HG03097 (cell line): Measurements from ENCODE around the gene AIP.
A peak's percentile ranks its signal among the peaks of the same experiment; 100 is the strongest.
"Not testable (repeated sequence)": the region's sequence is repeated elsewhere in the genome, so short reads cannot be mapped to it uniquely, and the experiment has no call there.

ENCODE experiments used
- ATAC-seq: cut with Tn5 transposase; IDR thresholded peaks from one replicate; pipeline ENCODE4 v1.9.1; 2021; ENCODE audit not compliant: unreplicated experiment, low FRiP score

AIP gene

DNA sequence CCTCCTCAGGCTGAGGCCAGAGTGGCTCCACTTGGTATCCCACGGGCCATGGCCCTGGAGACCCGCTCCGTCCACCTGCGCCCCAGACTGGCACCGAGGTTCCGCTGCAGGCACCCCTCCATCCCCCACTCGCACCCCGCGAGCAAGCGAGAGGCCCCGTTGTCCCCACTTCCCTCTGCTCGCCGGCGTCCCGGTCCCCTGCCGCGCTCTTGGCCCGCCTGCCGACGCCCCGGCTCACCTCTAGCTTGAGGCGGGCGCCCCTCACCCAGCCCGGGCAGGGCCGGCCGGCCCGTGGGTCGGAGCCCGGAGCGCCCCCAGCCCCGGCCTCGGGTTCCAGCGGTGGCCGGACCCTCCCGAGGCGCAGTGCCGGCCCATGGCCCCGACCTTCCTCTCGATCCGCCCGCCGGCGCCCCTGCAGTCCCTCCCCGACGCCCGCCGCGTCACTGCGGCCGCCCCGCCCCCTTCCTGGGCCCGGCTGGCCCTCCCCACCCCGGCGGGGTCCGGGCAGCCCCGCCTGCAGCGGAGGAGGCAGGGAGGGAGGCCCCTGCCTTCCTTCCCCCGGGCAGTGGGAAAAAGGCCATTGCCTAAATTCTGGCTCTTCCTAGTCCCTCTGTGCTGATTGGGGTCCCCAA is 22.2 kb downstream of the AIP start, which contains the start of gene PITPNM1:
Gene PITPNM1 (minus strand): TSS at position 414 of the 632 bp plus-strand sequence. CDS start 1,183 bp downstream, outside the sequence.
- ATAC-seq = no peak

DNA sequence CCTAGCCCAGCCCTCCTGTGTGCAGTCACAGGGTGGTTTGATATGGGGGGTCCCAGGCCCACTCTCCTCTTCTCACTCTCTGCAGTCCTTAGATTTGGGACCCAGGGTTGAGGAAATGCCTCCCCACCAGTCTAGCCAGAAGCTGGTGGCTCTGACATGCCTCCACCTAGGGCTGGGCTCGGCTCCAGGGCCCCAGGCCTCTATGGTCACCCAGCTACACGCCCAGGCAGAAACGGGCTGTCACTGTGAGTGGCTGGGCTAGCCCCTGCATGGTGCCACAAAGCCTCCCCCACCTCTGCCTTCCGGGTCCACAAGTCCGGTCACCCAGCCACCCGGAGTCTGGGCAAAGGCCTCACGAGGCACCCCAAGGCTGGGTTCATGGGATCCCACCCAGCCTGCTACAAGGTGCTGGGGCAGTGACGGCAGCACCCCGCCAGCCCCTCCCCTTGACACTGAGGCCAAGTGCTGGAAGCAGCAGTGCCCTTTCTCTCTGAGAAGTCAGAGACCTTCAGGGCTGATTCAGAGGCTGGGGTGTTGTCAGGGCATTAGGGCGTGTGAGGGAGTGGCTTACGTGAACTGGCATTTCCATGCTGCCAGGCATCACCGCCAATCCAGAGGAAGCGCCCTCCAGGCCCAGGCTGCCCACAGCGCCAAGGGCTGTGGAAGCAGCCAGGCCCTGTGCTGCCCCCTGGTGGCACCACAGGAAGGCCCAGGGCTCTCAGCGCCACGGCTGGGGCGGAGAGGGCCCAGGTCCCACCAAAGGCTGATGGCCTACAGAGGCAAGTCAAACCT is 23.0 kb downstream of the AIP start:
- ATAC-seq = no peak

DNA sequence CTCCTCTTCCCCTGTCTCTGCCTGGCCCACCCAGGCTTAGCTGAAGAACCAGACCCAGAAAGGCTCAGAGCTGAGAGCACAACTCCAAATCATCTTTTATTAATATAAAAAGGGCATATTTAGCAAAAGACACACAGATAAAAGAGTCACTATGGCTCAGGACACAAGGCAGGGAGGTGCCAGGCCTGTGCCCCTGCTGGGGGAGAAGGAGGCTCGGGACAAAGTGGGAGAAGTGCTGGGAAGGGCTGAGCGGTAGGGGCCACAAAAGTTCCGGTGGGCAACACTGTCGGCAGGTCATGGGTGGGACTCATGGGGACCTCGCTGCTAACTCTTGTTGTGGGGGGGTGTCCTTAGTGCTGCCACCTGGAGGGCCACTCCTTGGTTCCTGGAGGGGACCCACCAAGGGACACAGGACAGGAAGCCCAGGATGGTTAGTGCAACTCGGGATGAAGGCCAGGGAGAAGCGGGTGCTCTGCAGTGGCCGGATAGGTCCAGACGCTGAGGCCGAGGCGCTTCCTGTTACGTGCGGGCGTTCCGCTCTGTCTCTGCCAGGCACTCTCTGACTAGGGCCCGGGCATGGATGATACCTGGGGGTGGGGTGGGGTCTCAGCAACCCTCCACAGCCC is 23.7 kb downstream of the AIP start:
- no peak for ATAC-seq

DNA sequence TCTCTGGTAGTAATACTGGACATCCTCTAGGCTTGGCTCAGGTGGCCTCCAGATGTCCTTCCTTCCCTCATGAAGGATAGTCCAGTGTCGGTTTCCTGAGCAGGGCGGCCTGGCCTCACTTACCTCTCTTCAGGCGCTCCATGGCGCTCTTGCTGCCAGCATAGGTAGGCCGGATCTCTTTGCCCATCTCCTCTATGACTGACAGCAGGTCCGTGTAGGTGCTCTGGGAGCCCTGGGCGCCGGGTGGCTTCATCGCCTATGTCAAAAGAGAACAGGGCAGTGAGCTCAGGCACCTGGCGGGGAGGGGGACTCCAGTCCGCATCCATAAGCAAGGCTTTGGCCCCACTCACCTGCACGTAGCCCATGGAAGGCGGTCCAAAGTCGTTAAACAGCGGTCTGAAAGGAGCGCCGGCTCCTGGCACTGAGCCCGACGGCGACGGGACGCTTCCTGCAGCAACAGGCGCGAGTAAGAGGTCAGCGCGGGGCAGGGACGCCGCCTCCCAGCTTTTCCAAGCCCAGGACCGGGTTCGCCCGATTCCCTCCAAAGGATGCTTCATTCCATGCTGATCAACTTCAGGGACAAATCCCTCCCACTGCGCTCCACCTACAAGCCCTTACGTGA is 24.5 kb downstream of the AIP start:
- ATAC-seq = no peak

DNA sequence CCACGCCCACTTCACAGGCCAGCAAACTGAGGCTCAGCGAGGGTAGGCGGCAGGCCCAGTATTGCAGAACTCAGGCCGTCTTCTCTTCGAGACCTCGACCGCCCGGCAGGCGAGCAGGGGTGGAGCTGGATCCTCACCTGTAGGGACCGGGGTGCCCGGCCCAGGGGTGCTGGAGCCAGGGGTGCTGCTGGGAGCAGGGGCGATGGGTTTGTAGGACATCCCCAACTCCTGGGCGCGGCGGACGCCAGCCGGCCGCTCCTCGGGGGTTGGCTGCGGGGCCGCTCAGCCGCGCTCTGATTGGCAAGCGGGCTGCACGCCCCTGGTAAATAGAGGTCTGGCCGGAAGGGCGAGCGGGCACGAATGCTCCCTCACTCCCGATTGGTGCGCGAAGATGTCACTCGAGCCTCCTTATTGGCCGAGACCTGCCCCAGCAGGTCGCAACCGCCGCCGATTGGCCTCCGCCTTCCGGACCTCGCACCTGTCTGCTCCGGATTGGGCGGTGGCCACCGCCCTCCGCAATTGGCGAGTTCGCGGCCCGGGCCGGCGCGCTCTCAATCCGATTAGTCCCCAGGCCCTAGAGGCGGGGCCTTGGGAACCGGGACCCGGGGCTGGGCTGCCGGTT is 25.1 kb downstream of the AIP start, which contains the start of gene CDK2AP2:
Gene CDK2AP2 (minus strand): TSS at position 299 of the 622 bp plus-strand sequence. CDS start 80 bp downstream, at position 219.
- peak; percentile 63 for ATAC-seq

DNA sequence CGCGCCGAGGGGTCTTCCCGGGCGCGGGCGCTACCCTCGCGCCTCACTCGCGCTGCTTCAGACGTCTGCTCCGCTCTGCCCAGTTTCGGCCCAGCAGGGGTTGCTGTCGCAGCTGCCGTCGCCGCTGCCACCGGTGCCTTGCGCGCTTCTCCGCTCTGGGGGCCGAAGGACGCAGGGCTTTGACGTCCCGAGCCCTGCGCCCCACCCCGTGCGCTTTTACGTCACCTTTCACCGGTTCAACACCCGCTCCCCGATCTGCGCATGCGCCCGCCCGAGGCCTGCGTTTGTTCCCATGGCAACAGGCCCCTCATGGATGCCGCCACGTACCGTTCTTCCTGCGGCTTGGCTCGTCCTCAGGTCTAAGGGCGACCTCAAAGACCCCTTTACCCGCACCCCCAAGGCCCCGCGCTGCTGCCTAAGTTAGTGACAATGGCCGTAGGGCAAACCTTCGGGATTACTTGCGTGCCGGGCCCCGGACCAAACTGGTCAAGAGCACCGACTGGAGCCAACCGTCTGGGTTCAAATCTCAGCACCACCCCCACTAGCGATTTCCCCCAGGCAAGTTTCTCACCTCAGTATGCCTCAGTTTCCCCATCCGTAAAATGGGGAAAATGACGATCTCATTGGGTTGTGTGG is 25.8 kb downstream of the AIP start:
- peak; percentile 30 for ATAC-seq

DNA sequence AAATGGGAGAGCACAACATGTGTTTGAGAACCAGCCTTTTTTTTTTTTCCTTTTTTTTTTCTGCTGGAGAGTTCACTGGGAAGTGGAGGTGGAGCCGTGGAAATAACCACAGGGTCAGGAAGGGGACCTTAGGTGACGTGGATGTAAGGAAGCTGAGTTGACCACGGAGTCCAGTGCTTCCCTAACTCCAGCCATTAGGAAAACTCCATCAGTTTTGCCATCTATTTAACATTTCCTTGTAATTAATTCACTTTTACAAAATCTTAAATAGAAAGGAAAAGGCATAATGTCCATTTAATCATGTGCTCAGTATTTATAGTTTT is 27.2 kb downstream of the AIP start:
- no peak for ATAC-seq

DNA sequence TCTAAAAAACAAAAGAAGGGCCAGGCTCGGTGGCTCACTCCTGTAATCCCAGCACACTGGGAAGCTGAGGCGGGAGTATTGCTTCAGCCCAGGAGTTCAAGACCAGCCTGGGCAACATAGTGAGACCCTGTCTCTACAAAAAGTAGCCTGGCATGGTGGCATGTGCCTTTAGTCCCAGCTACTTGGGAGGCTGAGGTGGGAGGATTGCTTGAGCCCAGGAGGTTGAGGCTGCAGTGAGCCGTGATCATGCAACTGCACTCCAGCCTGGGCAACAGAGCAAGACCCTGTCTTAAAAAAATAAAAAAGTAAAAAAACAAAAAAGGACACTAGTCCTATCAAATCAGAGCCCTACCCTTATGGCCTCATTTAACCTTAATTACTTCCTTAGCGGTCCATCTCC is 28.7 kb downstream of the AIP start:
- ATAC-seq = not testable (repeated sequence)

DNA sequence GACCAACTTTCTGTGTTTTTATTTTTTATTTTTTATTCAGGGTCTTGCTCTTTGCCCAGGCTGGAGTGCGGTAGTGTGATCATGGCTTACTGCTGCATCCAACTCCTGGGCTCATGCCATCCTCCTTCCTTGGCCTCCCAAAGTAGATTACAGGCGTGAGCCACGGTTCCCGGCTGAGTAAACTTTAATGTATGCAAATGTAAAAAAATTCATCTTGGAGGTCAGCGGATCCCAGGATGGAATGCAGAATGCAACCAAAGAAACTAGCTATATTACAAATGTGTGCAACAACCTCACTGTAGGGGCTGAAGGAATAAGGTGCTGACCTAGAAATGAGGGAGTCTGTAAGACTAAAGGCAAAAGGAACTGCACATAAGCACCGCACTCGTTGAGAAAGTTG is 31.3 kb downstream of the AIP start:
- ATAC-seq = no peak

DNA sequence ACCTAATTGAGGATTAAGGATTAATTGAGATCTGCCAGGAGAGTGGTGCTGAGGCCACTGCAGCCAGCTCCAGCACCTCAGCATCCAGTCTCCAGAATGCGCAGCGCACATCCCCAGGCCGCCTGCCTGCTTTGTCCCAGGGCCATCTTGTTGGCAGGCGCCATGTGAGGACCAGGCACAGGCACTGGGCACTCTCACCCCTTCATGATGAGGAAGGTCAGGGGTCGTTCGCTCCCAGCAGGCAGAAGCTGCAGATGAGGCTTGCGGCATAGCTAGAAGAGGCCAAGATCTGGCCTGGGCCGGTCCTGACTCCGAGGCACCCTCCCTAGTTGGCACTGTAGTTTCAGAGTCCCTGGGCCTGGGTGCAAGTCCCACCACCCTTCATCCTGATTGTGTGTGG is 34.0 kb downstream of the AIP start:
- no peak for ATAC-seq

DNA sequence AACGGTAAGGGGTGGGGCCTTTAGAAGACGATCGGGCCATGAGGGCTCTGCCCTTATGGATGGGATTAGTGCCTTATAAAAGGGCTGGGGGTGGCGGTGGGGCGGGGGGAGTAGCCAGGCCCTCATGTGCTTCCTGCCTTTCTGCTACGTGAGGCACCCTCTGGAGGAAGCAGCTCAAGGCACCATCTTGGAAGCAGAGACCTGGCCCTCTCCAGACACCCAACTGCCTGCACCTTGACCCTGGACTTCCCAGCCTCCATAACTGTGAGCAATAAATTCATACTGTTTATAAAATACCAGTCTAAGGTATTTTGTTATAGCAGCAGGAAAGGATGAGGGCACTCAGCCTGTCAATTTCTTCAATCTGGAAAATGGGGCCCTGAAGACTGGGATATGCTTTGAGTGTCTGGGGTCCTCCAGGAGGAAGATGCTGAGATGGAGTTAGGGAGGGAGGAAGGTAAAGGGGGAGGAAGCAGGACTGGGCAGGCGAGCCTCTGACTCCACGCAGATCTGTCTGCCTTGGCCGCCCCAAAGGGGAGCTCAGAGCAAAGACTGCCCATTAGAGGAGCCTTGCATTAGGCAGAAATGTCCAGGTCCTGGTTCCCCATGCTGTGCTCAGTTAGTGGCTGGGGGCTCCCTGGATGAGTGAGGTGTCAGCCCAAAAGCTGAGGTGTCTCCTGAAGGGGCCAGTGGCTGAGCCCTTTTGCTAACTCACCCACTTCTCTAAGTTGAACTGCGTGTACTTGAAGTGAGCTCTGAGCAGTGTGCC is 35.1 kb downstream of the AIP start:
- no peak for ATAC-seq

DNA sequence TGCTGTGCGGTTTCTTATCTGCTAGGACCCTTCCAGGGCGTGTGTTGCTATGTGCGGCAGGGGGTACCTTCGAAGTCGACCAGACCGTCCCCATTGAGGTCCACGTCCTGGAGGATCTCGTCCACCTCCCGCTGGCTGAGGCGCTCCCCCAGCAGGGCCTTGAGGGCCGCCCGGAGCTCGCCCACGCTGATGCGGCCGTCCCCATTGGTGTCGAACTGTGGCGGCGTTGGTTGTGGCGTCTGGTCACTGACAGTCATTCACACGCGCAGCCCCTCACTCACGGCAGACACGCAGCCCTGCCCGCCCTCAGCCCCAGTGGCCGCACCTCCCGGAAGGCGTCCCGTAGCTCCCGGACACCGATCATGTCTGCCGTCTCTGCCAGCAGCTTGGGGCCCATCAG is 36.9 kb downstream of the AIP start:
- no peak for ATAC-seq

DNA sequence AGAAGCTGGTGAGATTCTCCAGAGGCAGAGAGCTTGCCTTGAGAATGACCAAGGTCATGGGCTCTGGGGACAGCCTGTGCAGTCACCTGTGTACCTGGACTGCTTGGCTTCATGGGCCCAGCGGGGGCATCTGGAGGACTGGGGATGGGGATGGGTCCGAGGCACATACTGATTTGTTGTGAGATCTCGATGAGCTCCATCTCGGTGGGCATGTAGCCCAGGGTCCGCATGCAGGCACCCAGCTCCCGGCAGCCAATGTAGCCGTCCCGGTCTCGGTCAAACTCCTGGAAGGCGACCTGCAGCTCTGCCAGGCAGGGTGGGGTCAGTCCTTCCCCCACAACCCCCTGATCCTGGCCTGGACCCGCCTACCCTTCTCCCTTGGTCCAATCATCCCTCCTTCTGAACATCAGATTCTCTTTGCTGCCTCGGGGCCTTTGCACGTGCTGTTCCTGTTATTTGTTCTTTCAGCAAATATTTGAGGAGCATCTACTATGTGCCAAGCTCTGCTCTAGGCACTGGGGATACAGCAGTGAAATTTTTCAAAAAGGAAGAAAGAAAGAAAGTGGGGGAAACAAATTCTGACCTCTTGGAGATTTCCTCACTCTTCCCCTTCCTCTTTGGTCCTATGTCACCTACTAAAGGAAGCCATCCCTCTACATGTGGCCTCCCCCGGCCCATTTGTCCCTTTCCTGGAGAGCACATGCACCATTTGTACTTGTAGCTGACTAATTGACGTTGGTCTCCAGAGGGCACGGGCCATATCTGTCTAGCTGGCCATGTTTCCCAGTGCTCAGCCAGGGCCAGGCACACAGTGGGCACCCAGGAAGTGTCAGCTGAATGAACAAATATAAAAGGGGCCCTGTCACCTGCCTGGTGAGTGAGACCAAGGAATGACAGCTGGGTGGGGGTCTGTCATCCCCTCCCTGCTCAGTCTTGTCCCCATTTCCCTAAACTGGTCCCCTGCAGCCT is 38.3 kb downstream of the AIP start:
- no peak for ATAC-seq

DNA sequence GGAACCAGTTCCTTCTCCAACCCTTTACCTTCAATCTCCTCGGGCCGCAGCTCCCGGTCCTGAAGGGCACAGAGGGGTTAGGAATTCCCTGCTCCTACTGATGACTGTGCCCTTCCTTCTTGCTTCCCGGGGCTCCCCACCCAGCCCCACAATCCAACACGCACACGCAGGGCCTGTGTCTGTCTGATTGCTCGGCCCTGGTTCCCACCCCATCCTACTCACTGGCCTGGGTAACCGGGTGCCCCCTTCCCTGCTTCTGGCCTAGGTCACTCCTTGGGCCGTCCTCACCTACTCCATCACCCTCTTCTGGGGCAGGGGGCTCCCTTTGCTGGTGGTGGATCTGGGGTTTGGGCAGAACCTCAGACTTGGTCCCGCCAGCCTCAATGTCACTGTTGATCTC is 39.1 kb downstream of the AIP start:
- ATAC-seq = no peak

DNA sequence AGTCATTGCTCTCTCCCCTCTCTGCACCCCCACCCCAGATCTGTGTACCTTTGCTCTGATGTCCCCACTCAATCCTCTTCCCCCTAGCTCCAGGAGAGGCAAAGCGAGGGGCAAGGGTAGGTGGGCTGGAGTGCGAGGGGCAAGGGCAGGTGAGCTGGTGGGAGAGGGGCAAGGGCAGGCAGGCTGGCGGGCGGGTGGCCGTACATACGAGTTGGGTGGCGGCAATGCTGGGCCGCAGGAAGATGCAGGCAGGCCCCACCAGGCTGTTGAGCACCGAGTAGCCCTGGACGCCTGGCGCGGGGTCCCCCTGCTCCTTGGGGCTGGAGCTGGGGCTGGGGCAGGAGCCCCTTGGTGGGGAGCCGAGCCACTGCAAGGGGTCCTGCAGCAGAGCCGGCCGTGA is 39.5 kb downstream of the AIP start:
- no peak for ATAC-seq

DNA sequence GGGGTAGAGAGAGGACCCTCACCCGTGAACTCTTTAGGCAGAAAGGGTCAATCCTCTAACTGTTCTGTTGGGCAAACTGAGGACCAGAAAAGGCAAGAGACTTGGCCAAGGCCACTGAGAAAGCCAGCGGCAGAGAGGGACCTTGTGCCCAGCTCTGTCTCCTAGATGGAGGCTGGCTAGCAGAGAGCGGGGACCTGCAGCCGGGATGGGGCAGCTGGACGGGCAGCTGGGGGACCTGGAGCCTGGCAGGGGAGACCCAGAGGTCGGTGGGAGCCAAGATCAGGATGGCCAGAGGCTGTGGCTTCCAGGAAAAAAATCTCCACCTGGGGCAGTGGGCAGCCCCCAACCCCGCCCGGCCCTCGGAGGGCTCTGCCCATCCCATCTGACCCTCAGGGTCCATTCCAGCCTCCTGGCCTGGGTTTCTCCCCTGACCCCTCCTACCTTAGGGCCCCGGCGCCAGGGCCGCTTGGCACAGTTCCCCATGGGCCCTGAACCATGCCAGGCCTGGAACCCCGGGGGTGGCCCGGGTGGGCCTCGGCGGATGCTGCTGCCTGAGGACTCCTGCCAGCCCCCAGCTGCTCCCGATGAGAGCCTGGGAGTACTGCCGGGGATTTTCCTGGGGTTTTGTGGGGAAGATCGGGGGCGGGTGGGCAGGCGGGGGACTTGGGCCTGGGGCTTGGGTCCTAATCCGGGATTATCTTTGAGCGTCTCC is 40.2 kb downstream of the AIP start, which contains the start of gene CABP2:
Gene CABP2 (minus strand): TSS at position 603 of the 712 bp plus-strand sequence. CDS start 120 bp downstream, at position 483.
- no peak for ATAC-seq

DNA sequence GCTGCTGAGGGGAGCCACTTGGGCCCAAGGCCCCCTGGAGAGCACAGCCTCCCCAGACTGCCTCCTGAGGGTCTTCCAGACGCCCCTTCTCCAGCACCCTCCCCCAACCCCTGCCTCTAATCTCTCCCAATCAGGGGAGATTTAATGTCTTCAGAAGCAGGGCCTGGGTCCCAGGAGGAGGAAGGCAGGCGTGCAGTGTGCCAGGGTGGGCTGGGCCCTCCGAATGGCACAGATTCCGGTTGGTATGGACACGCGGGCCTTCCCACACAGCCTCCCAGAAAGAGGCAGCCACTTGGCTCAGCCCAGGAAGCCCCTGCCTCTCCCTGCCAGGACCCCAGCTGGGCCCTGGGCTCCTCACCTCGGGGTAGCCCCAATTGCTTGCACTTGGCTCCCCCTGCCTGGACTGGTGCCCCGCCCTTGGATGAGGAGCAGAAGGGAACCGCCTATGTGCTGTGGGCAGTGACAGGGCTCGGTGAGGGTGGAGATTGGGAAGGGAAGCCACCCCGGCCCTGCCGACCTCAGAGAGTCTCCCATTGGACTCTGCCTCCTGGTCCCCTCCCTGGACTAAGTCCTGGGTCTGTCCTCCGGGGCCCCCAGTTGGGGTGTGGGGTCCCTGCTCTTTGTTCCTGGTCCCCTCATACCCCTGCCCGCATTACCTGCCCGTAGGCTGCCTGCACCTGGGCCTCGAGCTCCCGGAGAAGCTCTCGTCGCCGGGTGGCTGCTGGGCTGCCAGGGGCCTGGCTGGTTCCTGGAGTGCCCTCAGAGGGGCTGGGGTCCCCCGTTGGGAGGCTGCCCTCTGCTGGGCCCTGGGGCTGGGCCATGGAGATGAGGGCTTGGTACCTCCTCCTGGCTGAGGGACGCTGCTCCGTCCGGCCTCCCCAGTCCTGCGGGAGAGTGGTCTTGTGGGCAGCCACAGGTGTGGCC is 41.0 kb downstream of the AIP start:
- no peak for ATAC-seq
